Ishikawa (cell line): ENCODE results near the gene CD6.

Source experiments
- CEBPB ChIP-seq: IDR thresholded peaks from 2 replicates; pipeline ENCODE4 v1.6.1; 2012
- CREB1 ChIP-seq: IDR thresholded peaks from 2 replicates; pipeline ENCODE4 v1.6.1; 2012; ENCODE audit warnings: low read depth
- FOXM1 ChIP-seq: IDR thresholded peaks from 2 replicates; pipeline ENCODE4 v1.6.1; 2012; ENCODE audit warnings: low read depth, borderline replicate concordance
- RAD21 ChIP-seq: IDR thresholded peaks from 2 replicates; pipeline ENCODE4 v1.6.1; 2012; ENCODE audit warnings: low read depth
- TAF1 ChIP-seq: IDR thresholded peaks from 2 replicates; pipeline ENCODE4 v1.6.1; 2012; ENCODE audit warnings: low read depth, mild to moderate bottlenecking
- TEAD4 ChIP-seq: IDR thresholded peaks from 2 replicates; pipeline ENCODE4 v1.6.1; 2012

- TF ChIP-seq RAD21 (no peak), CREB1 (no peak), FOXM1 (no peak), CEBPB (no peak), TAF1 (no peak), TEAD4 (no peak)
Observed at GRCh38 chr11:61019832-61020405, 48.4 kb downstream of the CD6 start.
